Panc1 (cell line): ENCODE measurements around the gene MICAL1. TPM values are rescaled to one million over a fixed set of nuclear protein-coding genes. Genes with fewer than 3 reads are reported as not detected.
"Not testable (repeated sequence)": the region's sequence is repeated elsewhere in the genome, so short reads cannot be mapped to it uniquely, and the experiment has no call there.

Experiments used
- ATAC-seq: fragments of 200-7000 bp; cut with Tn5 transposase; 2 replicates; pipeline ENCODE4 v1.9.1; 2020; ENCODE audit warnings: mild to moderate bottlenecking, moderate library complexity
- BruUV-seq: library from RNA; stranded (reverse); fragments of 400-500 nt; replicated peaks from 2 replicates; lab custom pipeline; 2021; lab: Mats Ljungman, UMichigan
- CTCF ChIA-PET: fragments of 300-600 bp; sonication (Branson Sonifier 250); formaldehyde crosslinking; loops from one replicate; lab custom pipeline; 2022; ENCODE audit warnings: antibody characterized with exemption; lab: Charles Lee
- POLR2A ChIA-PET: fragments of 300-600 bp; sonication (Branson Sonifier 250); formaldehyde crosslinking; loops from one replicate; lab custom pipeline; 2022; ENCODE audit warnings: antibody characterized with exemption; lab: Charles Lee
- DNase-seq: peaks from one replicate; pipeline ENCODE4 v3.0.0-alpha.2; 2010; ENCODE audit warnings: low read depth, low spot score
- H3K27ac ChIP-seq: 2 replicates; pipeline ENCODE4 v1.5.1; 2011; ENCODE audit warnings: mild to moderate bottlenecking, low read length, inconsistent platforms
- H3K27me3 ChIP-seq: fragments of 200-500 bp; sonication (Bioruptor generic); 2 replicates; pipeline ENCODE4 v1.6.0; 2014; ENCODE audit warnings: low read length, inconsistent platforms; ENCODE audit not compliant: control insufficient read depth, insufficient read depth
- H3K36me3 ChIP-seq: fragments of 200-500 bp; sonication (Bioruptor generic); 2 replicates; pipeline ENCODE4 v1.5.1; 2014; ENCODE audit warnings: inconsistent platforms, mild to moderate bottlenecking, low read length, moderate library complexity; ENCODE audit not compliant: control insufficient read depth, insufficient read depth
- H3K4me1 ChIP-seq: 2 replicates; pipeline ENCODE4 v1.5.1; 2011; ENCODE audit warnings: inconsistent platforms, mild to moderate bottlenecking, low read length, moderate library complexity; ENCODE audit not compliant: control insufficient read depth, insufficient read depth
- H3K4me3 ChIP-seq, 2 experiments: 2 replicates each; pipeline ENCODE4 v1.5.1; 2011 to 2012; ENCODE audit warnings: low read depth in 2 of 2, low read length in 2 of 2, mild to moderate bottlenecking in 2 of 2, inconsistent platforms in 1 of 2, moderate library complexity in 1 of 2
- H3K9me3 ChIP-seq: fragments of 200-500 bp; sonication (Bioruptor generic); 2 replicates; pipeline ENCODE4 v1.5.1; 2014; ENCODE audit warnings: low read depth, mild to moderate bottlenecking, inconsistent platforms, low read length, moderate library complexity; ENCODE audit not compliant: control insufficient read depth, insufficient read depth
- CTCF ChIP-seq: fragments of 450-650 bp; IDR thresholded peaks from 2 replicates; pipeline ENCODE4 v1.5.1; 2017; ENCODE audit warnings: mild to moderate bottlenecking
- POLR2AphosphoS5 ChIP-seq: IDR thresholded peaks from 2 replicates; pipeline ENCODE4 v1.6.1; 2012; ENCODE audit warnings: mild to moderate bottlenecking, low read depth, low read length, moderate library complexity
- SIN3A ChIP-seq: IDR thresholded peaks from 2 replicates; pipeline ENCODE4 v1.6.1; 2012; ENCODE audit warnings: low read depth, mild to moderate bottlenecking, low read length, moderate library complexity, borderline replicate concordance; ENCODE audit not compliant: insufficient read depth
- TCF7L2 ChIP-seq: IDR thresholded peaks from 2 replicates; pipeline ENCODE4 v1.6.1; 2011; ENCODE audit warnings: mild to moderate bottlenecking, low read depth, low read length, inconsistent platforms
- in situ Hi-C: cut with HindIII; loops from 2 replicates; pipeline ENCODE4 v1.10.0; 2016; ENCODE audit warnings: low sequenced_read_pairs, low pct_unique_long_range_greater_than_20kb
- intact Hi-C: fragments of 100-400 bp; cut with micrococcal nuclease; formaldehyde crosslinking; loops from one replicate; pipeline ENCODE4 v1.10.0; 2022; ENCODE audit not compliant: unreplicated experiment
- total RNA-seq: library from RNA; stranded (reverse); gene quantifications from one replicate; pipeline ENCODE4 v1.2.1, GENCODE V29; 2021; ENCODE audit not compliant: unreplicated experiment
- TF ChIP-seq, protein P1 (sequence below), 2 experiments: IDR thresholded peaks; 2 replicates each; pipeline ENCODE4 v1.6.1; 2011 to 2012; ENCODE audit warnings: low read depth in 2 of 2, control low read depth in 1 of 2, low read length in 1 of 2, mild to moderate bottlenecking in 1 of 2, moderate library complexity in 1 of 2; ENCODE audit not compliant: insufficient read depth in 1 of 2

Gene MICAL1
- total RNA-seq, 1 experiment from 2014 or later, result 64.5 TPM

DNA sequence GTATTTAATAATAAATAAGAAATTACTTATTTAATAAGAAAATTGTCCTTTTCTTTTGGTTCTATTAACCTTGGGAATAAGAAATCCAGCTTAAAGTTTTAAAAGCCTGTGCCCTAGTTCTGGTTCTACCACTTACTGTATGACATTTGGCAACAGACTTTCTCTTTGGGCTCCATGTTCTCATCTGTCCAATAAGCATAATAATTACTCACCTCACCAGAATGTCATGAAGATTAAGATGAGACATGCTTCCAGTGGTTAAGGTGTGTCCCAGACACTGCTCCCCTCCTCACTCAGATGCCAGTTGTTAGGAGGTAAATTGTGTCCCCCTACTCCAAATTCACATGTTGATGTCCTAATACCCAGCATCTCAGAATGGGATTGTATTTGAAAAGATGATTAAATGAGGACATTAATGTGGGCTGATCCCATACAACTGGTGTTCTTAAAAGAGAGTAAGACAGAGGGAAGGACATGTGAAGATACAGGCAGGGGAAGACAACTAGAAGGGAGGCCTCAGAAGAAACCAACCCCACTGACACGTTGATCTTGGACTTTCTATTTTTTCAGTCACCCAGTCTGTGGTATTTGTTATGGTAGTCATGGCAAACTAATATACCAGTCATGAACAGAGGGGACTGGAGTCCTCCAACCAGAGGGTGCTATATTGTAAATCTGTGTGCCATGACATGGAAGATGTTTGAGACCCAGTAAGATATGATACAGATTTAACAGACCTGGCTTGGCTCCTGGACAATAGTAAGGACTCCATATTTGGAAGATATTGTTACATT, 6.4 kb upstream of the MICAL1 start:
- Histone ChIP-seq H3K4me3 (no peak overlapping the region), H3K36me3 (peaks cover 37% of the 10 kb centered on the region), H3K27me3 (no peaks in the 10 kb centered on the region), H3K4me1 (peaks cover 9% of the 10 kb centered on the region), H3K27ac (no peak overlapping the region), H3K9me3 (no peaks in the 10 kb centered on the region)
- BruUV-seq, result no TSS peak
- intact Hi-C loops, result no loop called here
- no peak for TF ChIP-seq TCF7L2
- TF ChIP-seq POLR2AphosphoS5, result no peak
- TF ChIP-seq, protein P1, sequence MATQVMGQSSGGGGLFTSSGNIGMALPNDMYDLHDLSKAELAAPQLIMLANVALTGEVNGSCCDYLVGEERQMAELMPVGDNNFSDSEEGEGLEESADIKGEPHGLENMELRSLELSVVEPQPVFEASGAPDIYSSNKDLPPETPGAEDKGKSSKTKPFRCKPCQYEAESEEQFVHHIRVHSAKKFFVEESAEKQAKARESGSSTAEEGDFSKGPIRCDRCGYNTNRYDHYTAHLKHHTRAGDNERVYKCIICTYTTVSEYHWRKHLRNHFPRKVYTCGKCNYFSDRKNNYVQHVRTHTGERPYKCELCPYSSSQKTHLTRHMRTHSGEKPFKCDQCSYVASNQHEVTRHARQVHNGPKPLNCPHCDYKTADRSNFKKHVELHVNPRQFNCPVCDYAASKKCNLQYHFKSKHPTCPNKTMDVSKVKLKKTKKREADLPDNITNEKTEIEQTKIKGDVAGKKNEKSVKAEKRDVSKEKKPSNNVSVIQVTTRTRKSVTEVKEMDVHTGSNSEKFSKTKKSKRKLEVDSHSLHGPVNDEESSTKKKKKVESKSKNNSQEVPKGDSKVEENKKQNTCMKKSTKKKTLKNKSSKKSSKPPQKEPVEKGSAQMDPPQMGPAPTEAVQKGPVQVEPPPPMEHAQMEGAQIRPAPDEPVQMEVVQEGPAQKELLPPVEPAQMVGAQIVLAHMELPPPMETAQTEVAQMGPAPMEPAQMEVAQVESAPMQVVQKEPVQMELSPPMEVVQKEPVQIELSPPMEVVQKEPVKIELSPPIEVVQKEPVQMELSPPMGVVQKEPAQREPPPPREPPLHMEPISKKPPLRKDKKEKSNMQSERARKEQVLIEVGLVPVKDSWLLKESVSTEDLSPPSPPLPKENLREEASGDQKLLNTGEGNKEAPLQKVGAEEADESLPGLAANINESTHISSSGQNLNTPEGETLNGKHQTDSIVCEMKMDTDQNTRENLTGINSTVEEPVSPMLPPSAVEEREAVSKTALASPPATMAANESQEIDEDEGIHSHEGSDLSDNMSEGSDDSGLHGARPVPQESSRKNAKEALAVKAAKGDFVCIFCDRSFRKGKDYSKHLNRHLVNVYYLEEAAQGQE (IDR thresholded peaks at IDR 0.05; ENCODE audit: insufficient read depth in 1 of 2, low read depth in 2 of 2, low read length in 1 of 2), result no peak
- no peak for TF ChIP-seq SIN3A
- no peak for TF ChIP-seq CTCF
- ChIA-PET CTCF (interaction anchor here (0.7 kb wide), 1 partner anchor 1620 kb away, joined by 4 read pairs; no protein-coding TSS in a partner anchor), POLR2A (no interaction called here)
- no peak for DNase-seq
- in situ Hi-C loops, result no loop called here
- no peak for ATAC-seq

GRCh38 chr6:109461205-109461604, 5.6 kb upstream of the MICAL1 start:
- H3K9me3 ChIP-seq, in situ Hi-C loops, H3K4me3 ChIP-seq, DNase-seq, H3K27ac ChIP-seq, CTCF ChIA-PET, POLR2A ChIA-PET, intact Hi-C loops, BruUV-seq, ATAC-seq, H3K27me3 ChIP-seq: not testable (repeated sequence)
- Histone ChIP-seq H3K36me3 (peaks cover 30% of the 10 kb centered on the region), H3K4me1 (peaks cover 16% of the 10 kb centered on the region)
